H9 (cell line): Measurements from ENCODE around the gene TXLNB. TPM values are rescaled to one million over a fixed set of nuclear protein-coding genes. Genes with fewer than 3 reads are reported as not detected.

Experiments
- DNase-seq: peaks from one replicate; pipeline ENCODE4 v3.0.0-alpha.2; 2017
- H2AFZ ChIP-seq: one replicate; pipeline ENCODE4 v1.6.1; 2013; ENCODE audit warnings: mild to moderate bottlenecking, low read length, control low read depth, moderate library complexity
- H2AK5ac ChIP-seq: 2 replicates; pipeline ENCODE4 v1.6.1; 2013; ENCODE audit warnings: low read length, control low read depth, mixed read lengths; ENCODE audit not compliant: insufficient read length
- H2BK120ac ChIP-seq: one replicate; pipeline ENCODE4 v1.6.1; 2013; ENCODE audit warnings: low read depth, mild to moderate bottlenecking, low read length, control low read depth, inconsistent platforms; ENCODE audit not compliant: poor library complexity, severe bottlenecking
- H2BK12ac ChIP-seq: 2 replicates; pipeline ENCODE4 v1.6.1; 2013; ENCODE audit warnings: low read length, control low read depth, mixed read lengths, low read depth; ENCODE audit not compliant: insufficient read length
- H2BK15ac ChIP-seq: 2 replicates; pipeline ENCODE4 v1.6.1; 2013; ENCODE audit warnings: low read depth, low read length, control low read depth
- H2BK20ac ChIP-seq: one replicate; pipeline ENCODE4 v1.6.1; 2013; ENCODE audit warnings: low read depth, mild to moderate bottlenecking, low read length, control low read depth, inconsistent platforms; ENCODE audit not compliant: poor library complexity, severe bottlenecking
- H2BK5ac ChIP-seq: 2 replicates; pipeline ENCODE4 v1.6.1; 2013; ENCODE audit warnings: low read length, control low read depth, mixed read lengths; ENCODE audit not compliant: insufficient read length
- H3K14ac ChIP-seq: 2 replicates; pipeline ENCODE4 v1.6.1; 2013; ENCODE audit warnings: low read length, control low read depth; ENCODE audit not compliant: insufficient read depth
- H3K18ac ChIP-seq: 2 replicates; pipeline ENCODE4 v1.6.1; 2013; ENCODE audit warnings: low read depth, mild to moderate bottlenecking, mixed read lengths, low read length, control low read depth; ENCODE audit not compliant: insufficient read length
- H3K23ac ChIP-seq: 2 replicates; pipeline ENCODE4 v1.6.1; 2013; ENCODE audit warnings: low read length, control low read depth, mixed read lengths, low read depth; ENCODE audit not compliant: insufficient read length
- H3K23me2 ChIP-seq: 2 replicates; pipeline ENCODE4 v1.6.1; 2013; ENCODE audit warnings: low read depth, mild to moderate bottlenecking, mixed read lengths, low read length, control low read depth; ENCODE audit not compliant: insufficient read length, poor library complexity, severe bottlenecking
- H3K27ac ChIP-seq: 2 replicates; pipeline ENCODE4 v1.5.1; 2013; ENCODE audit warnings: low read length, control low read depth, mixed read lengths, low read depth; ENCODE audit not compliant: insufficient read length
- H3K27me3 ChIP-seq: 2 replicates; pipeline ENCODE4 v1.6.1; 2013; ENCODE audit warnings: low read length, control low read depth, inconsistent platforms; ENCODE audit not compliant: insufficient read depth
- H3K4ac ChIP-seq: 2 replicates; pipeline ENCODE4 v1.6.1; 2013; ENCODE audit warnings: low read depth, mild to moderate bottlenecking, control low read depth, inconsistent platforms, low read length, moderate library complexity
- H3K4me1 ChIP-seq: 2 replicates; pipeline ENCODE4 v1.6.1; 2013; ENCODE audit warnings: low read length, control low read depth, inconsistent platforms; ENCODE audit not compliant: insufficient read depth
- H3K4me2 ChIP-seq: 2 replicates; pipeline ENCODE4 v1.6.1; 2013; ENCODE audit warnings: low read length, control low read depth, mixed read lengths; ENCODE audit not compliant: insufficient read length, insufficient read depth
- H3K56ac ChIP-seq: 2 replicates; pipeline ENCODE4 v1.6.1; 2013; ENCODE audit warnings: low read depth, mild to moderate bottlenecking, mixed read lengths, low read length, control low read depth; ENCODE audit not compliant: insufficient read length
- H3K79me1 ChIP-seq: 2 replicates; pipeline ENCODE4 v1.6.1; 2013; ENCODE audit warnings: low read depth, mild to moderate bottlenecking, moderate library complexity, low read length, control low read depth, inconsistent platforms; ENCODE audit not compliant: insufficient read depth, poor library complexity, severe bottlenecking
- H3K79me2 ChIP-seq: 2 replicates; pipeline ENCODE4 v1.6.1; 2013; ENCODE audit warnings: low read length, control low read depth, inconsistent platforms; ENCODE audit not compliant: insufficient read depth
- H3K9ac ChIP-seq: 2 replicates; pipeline ENCODE4 v1.6.1; 2013; ENCODE audit warnings: low read length, control low read depth, mixed read lengths; ENCODE audit not compliant: insufficient read length; ENCODE audit errors: extremely low read depth
- H3K9me3 ChIP-seq: one replicate; pipeline ENCODE4 v1.6.1; 2013; ENCODE audit warnings: low read depth, low read length, inconsistent platforms; ENCODE audit not compliant: control insufficient read depth
- H3T11ph ChIP-seq: one replicate; pipeline ENCODE4 v1.6.1; 2013; ENCODE audit warnings: mild to moderate bottlenecking, low read length, control low read depth, inconsistent platforms
- H4K20me1 ChIP-seq: one replicate; pipeline ENCODE4 v1.6.1; 2013; ENCODE audit not compliant: control insufficient read depth, insufficient read length, insufficient read depth
- H4K5ac ChIP-seq: 2 replicates; pipeline ENCODE4 v1.6.1; 2013; ENCODE audit warnings: low read depth, mild to moderate bottlenecking, mixed read lengths, low read length, control low read depth; ENCODE audit not compliant: insufficient read length
- H4K8ac ChIP-seq: replicated peaks from 2 replicates; pipeline ENCODE4 v1.6.1; 2013; ENCODE audit warnings: low read length, control low read depth, mixed read lengths, low read depth; ENCODE audit not compliant: insufficient read length
- H4K91ac ChIP-seq: 2 replicates; pipeline ENCODE4 v1.6.1; 2013; ENCODE audit warnings: low read depth, mild to moderate bottlenecking, moderate library complexity, mixed read lengths, low read length, control low read depth; ENCODE audit not compliant: insufficient read length
- H3K27ac Mint-ChIP-seq, 3 experiments: 2 replicates in 2 of 3; 3 replicates in 1 of 3; pipeline ENCODE4 v1.8.0; 2020 to 2021; ENCODE audit warnings: mixed read lengths in 3 of 3, mild to moderate bottlenecking in 1 of 3, moderate library complexity in 1 of 3
- H3K27me3 Mint-ChIP-seq: 2 replicates; pipeline ENCODE4 v1.8.0; 2021; ENCODE audit warnings: low read depth, mild to moderate bottlenecking, moderate library complexity, mixed read lengths
- H3K36me3 Mint-ChIP-seq, 3 experiments: 2 replicates in 2 of 3; 3 replicates in 1 of 3; pipeline ENCODE4 v1.8.0; 2020 to 2021; ENCODE audit warnings: low read depth in 3 of 3, mixed read lengths in 3 of 3; ENCODE audit not compliant: insufficient read depth in 1 of 3
- H3K4me1 Mint-ChIP-seq, 2 experiments: 2 replicates each; pipeline ENCODE4 v1.8.0; 2020; ENCODE audit warnings: mixed read lengths in 2 of 2
- H3K4me3 Mint-ChIP-seq, 2 experiments: 2 replicates in 1 of 2; 3 replicates in 1 of 2; pipeline ENCODE4 v1.8.0; 2020 to 2021; ENCODE audit warnings: mild to moderate bottlenecking in 2 of 2, mixed read lengths in 2 of 2, moderate library complexity in 1 of 2
- H3K9me3 Mint-ChIP-seq, 2 experiments: 2 replicates in 1 of 2; 3 replicates in 1 of 2; pipeline ENCODE4 v1.8.0; 2020; ENCODE audit warnings: mild to moderate bottlenecking in 2 of 2, mixed read lengths in 2 of 2, moderate library complexity in 1 of 2
- CTCF ChIP-seq: fragments of 200-600 bp; sonication (generic); conservative IDR thresholded peaks from 3 replicates; pipeline ENCODE4 v1.8.0; 2021; ENCODE audit warnings: antibody characterized with exemption, mild to moderate bottlenecking
- WGBS: extraction: QIAGEN DNeasy Blood & Tissue Kit; methylation state at CpG from one replicate; pipeline ENCODE4 v1.1.7; 2013; ENCODE audit warnings: missing lambda C conversion rate, low lambda C conversion rate, mixed read lengths; ENCODE audit not compliant: insufficient read length; ENCODE audit errors: extremely low coverage; 5-methylcytosine and 5-hydroxymethylcytosine counted together
- total RNA-seq: library from RNA; stranded (reverse); gene quantifications from 2 replicates; pipeline ENCODE4 v1.2.1, GENCODE V29; 2021

The TXLNB gene
- total RNA-seq, 1 experiment from 2014 or later, result 0.04 TPM

- 0 out of 4 replicates have a peak, but pooled peaks cover 0 to 2% of the 10 kb centered on the region in 2 experiments for H3K4me1 Mint-ChIP-seq
- Histone ChIP-seq H3K9me3 (no peaks in the 10 kb centered on the region), H3K4me1 (no peaks in the 10 kb centered on the region), H4K91ac (no peak overlapping the region), H4K8ac (no peak overlapping the region), H2AK5ac (no peak overlapping the region), H3K18ac (no peak overlapping the region), H4K20me1 (no peaks in the 10 kb centered on the region), H3K23me2 (no peaks in the 10 kb centered on the region), H2BK20ac (no peak overlapping the region), H2AFZ (no peak overlapping the region), H2BK15ac (no peak overlapping the region), H3K56ac (no peak overlapping the region), H2BK12ac (no peak overlapping the region), H3K79me2 (no peaks in the 10 kb centered on the region), H3K14ac (no peak overlapping the region), H3K23ac (no peak overlapping the region), H3K27ac (no peak overlapping the region), H4K5ac (no peak overlapping the region), H2BK5ac (no peak overlapping the region), H3K79me1 (no peaks in the 10 kb centered on the region), H3T11ph (no peak overlapping the region), H3K9ac (no peak overlapping the region), H3K4me2 (no peak overlapping the region), H3K27me3 (no peaks in the 10 kb centered on the region), H3K4ac (no peak overlapping the region), H2BK120ac (no peak overlapping the region)
- no peak for DNase-seq
- H3K27ac Mint-ChIP-seq, result no peak overlapping the region
- no peaks in the 10 kb centered on the region for H3K27me3 Mint-ChIP-seq
- no peak overlapping the region for H3K4me3 Mint-ChIP-seq
- H3K9me3 Mint-ChIP-seq, result no peaks in the 10 kb centered on the region; a peak in 1 of 5 replicates
- no peaks in the 10 kb centered on the region for H3K36me3 Mint-ChIP-seq
- TF ChIP-seq CTCF, result no peak
- no CpG with 5 or more reads among the region's 6 CpGs for WGBS
Observed at GRCh38 chr6:139271056-139271455, 20.7 kb downstream of the TXLNB start.
